ENCODE data around the gene DHX16.
A peak's percentile ranks its signal among the peaks of the same experiment; 100 is the strongest.
"Not testable (repeated sequence)": the region's sequence is repeated elsewhere in the genome, so short reads cannot be mapped to it uniquely, and the experiment has no call there.

The DHX16 gene

GRCh38 chr6:30678964-30679726 lies 6.3 kb upstream of the DHX16 start:
- peak in 1 of 2 experiments; percentile 61 for DNase-seq

- no peak for DNase-seq
These were observed 4.0 kb upstream of the DHX16 start for GRCh38 chr6:30676660-30677285.

GRCh38 chr6:30670760-30671527 lies 1.9 kb downstream of the DHX16 start:
- DNase-seq, result peak in 1 of 2 experiments; percentile 23

GRCh38 chr6:30666300-30666699 lies 6.5 kb downstream of the DHX16 start:
- DNase-seq, result not testable (repeated sequence)

GRCh38 chr6:30664994-30665767 lies 7.6 kb downstream of the DHX16 start:
- DNase-seq, result no peak

- DNase-seq, result not testable (repeated sequence)
These were observed 14.9 kb downstream of the DHX16 start for GRCh38 chr6:30657922-30658321.

- DNase-seq, result no peak
These were observed 15.4 kb downstream of the DHX16 start for GRCh38 chr6:30657454-30657853.

GRCh38 chr6:30656513-30656912 lies 16.3 kb downstream of the DHX16 start:
- DNase-seq, result no peak

GRCh38 chr6:30655743-30656094 lies 17.1 kb downstream of the DHX16 start:
- no peak for DNase-seq

GRCh38 chr6:30654798-30655742 lies 17.7 kb downstream of the DHX16 start:
- DNase-seq, result no peak

- DNase-seq, result no peak
These were observed 21.7 kb downstream of the DHX16 start for GRCh38 chr6:30651143-30651542.

- DNase-seq, result peak; percentile 20 to 61
These were observed 25.3 kb downstream of the DHX16 start for GRCh38 chr6:30647242-30648116.

- peak; percentile 72 to 92 for DNase-seq
These were observed 26.2 kb downstream of the DHX16 start, which contains the start of gene C6orf136 for GRCh38 chr6:30646450-30647241. C6orf136 (plus strand) TSS chr6:30647133; CDS start chr6:30647232, 99 bp downstream.

- no peak for DNase-seq
These were observed 26.8 kb downstream of the DHX16 start for GRCh38 chr6:30645989-30646388.

- no peak for DNase-seq
These were observed 28.0 kb downstream of the DHX16 start for GRCh38 chr6:30644769-30645168.

GRCh38 chr6:30643656-30644055 lies 29.1 kb downstream of the DHX16 start:
- DNase-seq, result no peak

GRCh38 chr6:30641048-30641447 lies 31.8 kb downstream of the DHX16 start:
- DNase-seq, result no peak

GRCh38 chr6:30640481-30640880 lies 32.3 kb downstream of the DHX16 start:
- no peak for DNase-seq

GRCh38 chr6:30635834-30636233 lies 37.0 kb downstream of the DHX16 start:
- DNase-seq, result no peak

All from SW 1271 (cell line).